AG04450 (cell line): ENCODE data around the gene ACIN1. TPM values are rescaled to one million over a fixed set of nuclear protein-coding genes. Genes with fewer than 3 reads are reported as not detected.

Experiments
- CTCF ChIA-PET: fragments of 300-600, 350-600 bp; formaldehyde crosslinking; extraction: SDS; loops from one replicate; lab custom pipeline; 2022; ENCODE audit warnings: antibody characterized with exemption, inconsistent platforms; lab: Charles Lee
- POLR2A ChIA-PET: fragments of 350-600 bp; formaldehyde crosslinking; extraction: SDS; loops from one replicate; lab custom pipeline; 2021; ENCODE audit warnings: antibody characterized with exemption, inconsistent platforms; lab: Yijun Ruan, JAX
- DNase-seq: peaks from one replicate; pipeline ENCODE4 v3.0.0-alpha.2; 2011; ENCODE audit warnings: low read depth, low spot score
- H3K27ac ChIP-seq: one replicate; pipeline ENCODE4 v1.5.1; 2012; ENCODE audit warnings: low read depth, low read length, control low read depth
- H3K27me3 ChIP-seq: one replicate; pipeline ENCODE4 v1.6.0; 2012; ENCODE audit warnings: low read length; ENCODE audit not compliant: control insufficient read depth, insufficient read depth
- H3K4me3 ChIP-seq: 2 replicates; pipeline ENCODE4 v1.5.1; 2011; ENCODE audit warnings: mild to moderate bottlenecking, low read depth, low read length, control low read depth
- H3K9me3 ChIP-seq: 2 replicates; pipeline ENCODE4 v1.5.1; 2012; ENCODE audit warnings: low read length; ENCODE audit not compliant: control insufficient read depth, insufficient read depth
- polyA plus RNA-seq: library from polyadenylated mRNA; depleted of rRNA; stranded (reverse); fragments of >200 nt; gene quantifications from 2 replicates; pipeline ENCODE4 v1.2.3, GENCODE V29; 2011
- TF ChIP-seq, protein P1 (sequence below): IDR thresholded peaks from 2 replicates; pipeline ENCODE4 v1.5.1; 2011; ENCODE audit warnings: low read depth, low read length, control low read depth, inconsistent platforms

Gene ACIN1
- polyA plus RNA-seq, 1 experiment, result 173 TPM

DNA sequence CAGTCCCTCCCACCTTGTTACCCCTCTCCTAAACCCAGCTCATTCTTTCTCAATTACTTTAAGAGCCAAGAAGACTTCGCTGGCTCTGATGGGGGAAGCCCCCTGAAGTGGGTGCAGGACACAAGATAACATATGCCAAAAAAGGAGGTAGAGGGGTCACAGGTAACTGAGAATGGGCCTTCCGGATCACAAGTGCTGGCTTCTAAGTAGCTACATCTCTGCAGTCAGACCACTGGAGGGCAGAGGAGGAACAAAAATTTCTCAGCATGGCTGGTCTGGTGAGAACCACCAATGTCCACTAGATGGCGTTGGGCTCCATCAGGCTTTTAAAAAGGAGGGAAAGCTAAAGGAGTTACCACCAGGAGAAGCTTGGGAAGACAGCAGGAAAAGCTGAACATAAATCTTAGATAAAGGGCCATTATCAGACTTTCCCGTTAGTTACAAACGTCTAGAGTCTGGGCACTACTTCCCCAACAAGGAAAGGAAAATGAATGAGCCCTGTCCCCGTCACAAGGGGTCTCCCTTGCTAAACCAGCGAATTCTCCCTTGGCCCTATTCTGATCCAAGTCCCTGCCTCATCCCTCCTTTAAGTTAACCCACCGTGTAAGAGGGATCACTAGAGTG is 26.0 kb downstream of the ACIN1 start:
- peak overlapping the region; percentile 49 for H3K4me3 ChIP-seq
- no peak overlapping the region for H3K27ac ChIP-seq
- CTCF ChIA-PET, result interaction anchor here (0.5 to 5.7 kb wide), 65 partner anchors 10 to 1642 kb away, joined by 3 to 317 read pairs (median 5); partner anchors contain the start of genes ACIN1, C14orf119, CDH24 and CHMP4A

GRCh38 chr14:23067847-23068788 is 26.8 kb downstream of the ACIN1 start:
- TF ChIP-seq, protein P1, sequence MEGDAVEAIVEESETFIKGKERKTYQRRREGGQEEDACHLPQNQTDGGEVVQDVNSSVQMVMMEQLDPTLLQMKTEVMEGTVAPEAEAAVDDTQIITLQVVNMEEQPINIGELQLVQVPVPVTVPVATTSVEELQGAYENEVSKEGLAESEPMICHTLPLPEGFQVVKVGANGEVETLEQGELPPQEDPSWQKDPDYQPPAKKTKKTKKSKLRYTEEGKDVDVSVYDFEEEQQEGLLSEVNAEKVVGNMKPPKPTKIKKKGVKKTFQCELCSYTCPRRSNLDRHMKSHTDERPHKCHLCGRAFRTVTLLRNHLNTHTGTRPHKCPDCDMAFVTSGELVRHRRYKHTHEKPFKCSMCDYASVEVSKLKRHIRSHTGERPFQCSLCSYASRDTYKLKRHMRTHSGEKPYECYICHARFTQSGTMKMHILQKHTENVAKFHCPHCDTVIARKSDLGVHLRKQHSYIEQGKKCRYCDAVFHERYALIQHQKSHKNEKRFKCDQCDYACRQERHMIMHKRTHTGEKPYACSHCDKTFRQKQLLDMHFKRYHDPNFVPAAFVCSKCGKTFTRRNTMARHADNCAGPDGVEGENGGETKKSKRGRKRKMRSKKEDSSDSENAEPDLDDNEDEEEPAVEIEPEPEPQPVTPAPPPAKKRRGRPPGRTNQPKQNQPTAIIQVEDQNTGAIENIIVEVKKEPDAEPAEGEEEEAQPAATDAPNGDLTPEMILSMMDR, result no peak
- POLR2A ChIA-PET, result interaction anchor here (0.9 to 1.9 kb wide), 7 partner anchors 9 to 239 kb away, joined by 3 to 14 read pairs (median 5); partner anchors contain the start of genes ACIN1, BCL2L2, C14orf119 and CDH24
- H3K4me3 ChIP-seq, result peak overlapping the region; percentile 49
- DNase-seq, result no peak
- no peak overlapping the region for H3K27ac ChIP-seq
- no peaks in the 10 kb centered on the region for H3K9me3 ChIP-seq
- CTCF ChIA-PET, result interaction anchor here (0.6 to 5.7 kb wide), 65 partner anchors 9 to 1146 kb away, joined by 3 to 317 read pairs (median 5); partner anchors contain the start of genes ACIN1, AJUBA, C14orf119 and CDH24
- no peaks in the 10 kb centered on the region for H3K27me3 ChIP-seq

More for the DNA sequence above, 26.0 kb downstream of the ACIN1 start:
- TF ChIP-seq, protein P1, result peak; percentile 100
- H3K9me3 ChIP-seq, result no peaks in the 10 kb centered on the region
- POLR2A ChIA-PET, result interaction anchor here (0.8 to 1.9 kb wide), 8 partner anchors 8 to 238 kb away, joined by 3 to 14 read pairs (median 5); partner anchors contain the start of genes ACIN1, BCL2L2, C14orf119 and CDH24
- H3K27me3 ChIP-seq, result no peaks in the 10 kb centered on the region
- DNase-seq, result peak; percentile 80

DNA sequence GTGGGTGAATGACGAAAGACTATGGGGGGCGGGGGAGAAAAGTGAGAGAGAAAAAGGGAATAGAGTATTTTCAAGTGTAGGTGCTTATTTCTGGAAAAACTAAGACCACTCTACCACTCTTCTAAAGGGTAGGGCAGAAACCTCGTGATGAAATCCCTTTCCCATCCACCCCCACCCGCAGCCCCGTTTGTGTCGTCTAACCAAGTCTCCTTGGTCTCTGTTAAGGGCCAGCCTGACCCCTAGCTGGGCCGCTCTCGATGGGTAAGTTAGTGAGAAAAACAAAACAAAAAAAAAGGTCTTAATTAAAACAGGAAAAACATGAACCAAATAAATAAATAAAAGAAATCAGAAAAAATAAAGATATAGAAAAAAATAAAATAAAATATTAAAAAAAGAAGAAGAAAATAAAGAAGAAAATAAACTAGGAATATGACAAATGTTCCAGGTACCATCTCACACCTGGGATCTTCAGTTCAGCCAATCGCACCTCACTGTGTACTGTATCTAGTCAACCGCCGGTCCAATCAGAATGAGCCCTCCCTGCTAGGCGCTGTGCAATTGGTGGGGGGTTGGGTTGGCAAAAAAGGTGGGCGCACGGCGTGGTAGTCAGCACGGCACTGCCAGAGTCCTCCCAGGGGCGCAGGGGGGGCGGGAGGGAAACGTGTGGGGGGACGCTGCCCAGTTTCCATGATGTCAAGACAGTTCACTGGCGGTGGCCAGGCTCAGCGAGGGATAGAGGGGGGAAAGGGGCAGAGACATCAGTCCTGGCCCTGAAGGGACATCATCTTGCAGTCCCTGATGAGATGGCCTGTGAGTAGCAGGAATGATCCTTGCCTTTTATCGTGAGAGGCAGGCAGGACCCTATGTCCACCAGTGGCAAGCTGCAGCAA is 27.8 kb downstream of the ACIN1 start:
- CTCF ChIA-PET, result interaction anchor here (0.6 to 5.7 kb wide), 12 partner anchors 9 to 494 kb away, joined by 3 to 317 read pairs (median 4); partner anchors contain the start of genes AJUBA, CDH24 and SLC7A8
- no peak for DNase-seq
- no peaks in the 10 kb centered on the region for H3K27me3 ChIP-seq
- TF ChIP-seq, protein P1, result no peak
- POLR2A ChIA-PET, result interaction anchor here (1.9 kb wide), 1 partner anchor 28 kb away, joined by 14 read pairs; the partner anchor contains the start of genes ACIN1 and C14orf119
- no peaks in the 10 kb centered on the region for H3K9me3 ChIP-seq
- H3K27ac ChIP-seq, result peak overlapping the region; percentile 21
- no peak overlapping the region for H3K4me3 ChIP-seq

DNA sequence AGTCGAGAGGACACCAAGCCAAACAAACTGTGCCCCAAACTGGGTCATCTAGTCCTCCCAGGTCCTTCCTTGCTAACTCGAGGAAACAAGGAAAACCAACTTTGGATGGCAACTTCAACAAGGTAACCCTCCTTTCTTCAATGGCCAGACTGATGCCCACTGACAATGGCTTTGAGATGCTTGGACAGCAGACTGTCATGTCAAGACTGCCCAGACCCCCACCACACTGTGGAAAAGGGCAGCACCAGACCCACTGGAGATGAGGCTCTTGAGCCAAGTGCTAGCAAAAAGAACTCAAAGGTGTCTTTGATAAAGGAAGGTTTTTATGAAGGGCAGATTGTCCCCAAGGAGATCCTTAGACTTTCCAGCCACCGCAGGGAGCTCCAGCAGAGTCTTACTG is 28.6 kb downstream of the ACIN1 start:
- CTCF ChIA-PET, result interaction anchor here (1.0 to 5.7 kb wide), 4 partner anchors 9 to 43 kb away, joined by 3 to 317 read pairs (median 4); partner anchors contain the start of gene CDH24
- TF ChIP-seq, protein P1, result no peak
- H3K27me3 ChIP-seq, result no peaks in the 10 kb centered on the region
- POLR2A ChIA-PET, result no interaction called here
- peak overlapping the region; percentile 21 for H3K27ac ChIP-seq
- no peaks in the 10 kb centered on the region for H3K9me3 ChIP-seq
- H3K4me3 ChIP-seq, result no peak overlapping the region
- no peak for DNase-seq
